NCI-H1092 treated with DMSO at 0.1 percent for 48 hours (cell line): ENCODE results near the gene FSD1L.
A peak's percentile ranks its signal among the peaks of the same experiment; 100 is the strongest.
"Not testable (repeated sequence)": the region's sequence is repeated elsewhere in the genome, so short reads cannot be mapped to it uniquely, and the experiment has no call there.

Experiments
- DNase-seq: peaks from one replicate; lab custom pipeline; 2025; lab: John Stamatoyannopoulos, UW

Gene FSD1L

GRCh38 chr9:105557804-105558610 is 110.2 kb downstream of the FSD1L start, which contains the start of gene FKTN:
TSS of gene FKTN (plus strand) at chr9:105558131. CDS start at chr9:105575033, 16,902 bp downstream.
- DNase-seq = peak; percentile 78

DNA sequence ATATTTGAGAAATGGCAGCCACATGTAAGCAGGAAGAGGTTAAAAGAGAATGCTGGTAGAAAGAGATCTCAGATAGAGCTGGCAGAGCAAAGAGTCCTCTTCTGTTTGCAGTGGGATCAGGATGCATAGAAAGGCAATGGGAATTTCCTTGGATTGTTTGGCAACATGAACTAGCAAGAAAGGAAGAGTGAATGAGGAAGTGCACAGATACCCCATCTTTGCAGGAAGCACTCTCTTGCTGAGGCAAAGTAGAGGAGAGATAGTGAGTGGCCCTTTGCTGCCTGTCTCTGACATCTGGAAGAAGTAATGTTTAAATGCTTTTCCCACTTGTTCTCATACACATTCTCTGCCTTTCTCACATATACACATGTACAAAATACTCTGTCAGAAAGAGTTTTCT is 124.6 kb downstream of the FSD1L start:
- no peak for DNase-seq

DNA sequence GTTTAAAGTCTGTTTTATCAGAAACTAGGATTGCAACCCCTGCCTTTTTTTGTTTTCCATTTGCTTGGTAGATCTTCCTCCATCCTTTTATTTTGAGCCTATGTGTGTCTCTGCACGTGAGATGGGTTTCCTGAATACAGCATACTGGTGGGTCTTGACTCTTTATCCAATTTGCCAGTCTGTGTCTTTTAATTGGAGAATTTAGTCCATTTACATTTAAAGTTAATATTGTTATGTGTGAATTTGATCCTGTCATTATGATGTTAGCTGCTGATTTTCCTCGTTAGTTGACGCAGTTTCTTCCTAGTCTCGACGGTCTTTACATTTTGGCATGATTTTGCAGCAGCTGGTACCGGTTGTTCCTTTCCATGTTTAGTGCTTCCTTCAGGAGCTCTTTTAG is 132.1 kb downstream of the FSD1L start:
- not testable (repeated sequence) for DNase-seq

DNA sequence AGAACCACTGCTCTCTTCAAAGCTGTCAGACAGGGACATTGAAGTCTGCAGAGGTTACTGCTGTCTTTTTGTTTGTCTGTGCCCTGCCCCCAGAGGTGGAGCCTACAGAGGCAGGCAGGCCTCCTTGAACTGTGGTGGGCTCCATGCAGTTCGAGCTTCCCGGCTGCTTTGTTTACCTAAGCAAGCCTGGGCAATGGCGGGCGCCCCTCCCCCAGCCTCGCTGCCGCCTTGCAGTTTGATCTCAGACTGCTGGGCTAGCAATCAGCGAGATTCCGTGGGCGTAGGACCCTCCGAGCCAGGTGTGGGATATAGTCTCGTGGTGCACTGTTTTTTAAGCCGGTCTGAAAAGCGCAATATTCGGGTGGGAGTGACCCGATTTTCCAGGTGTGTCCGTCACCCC is 133.7 kb downstream of the FSD1L start:
- not testable (repeated sequence) for DNase-seq

DNA sequence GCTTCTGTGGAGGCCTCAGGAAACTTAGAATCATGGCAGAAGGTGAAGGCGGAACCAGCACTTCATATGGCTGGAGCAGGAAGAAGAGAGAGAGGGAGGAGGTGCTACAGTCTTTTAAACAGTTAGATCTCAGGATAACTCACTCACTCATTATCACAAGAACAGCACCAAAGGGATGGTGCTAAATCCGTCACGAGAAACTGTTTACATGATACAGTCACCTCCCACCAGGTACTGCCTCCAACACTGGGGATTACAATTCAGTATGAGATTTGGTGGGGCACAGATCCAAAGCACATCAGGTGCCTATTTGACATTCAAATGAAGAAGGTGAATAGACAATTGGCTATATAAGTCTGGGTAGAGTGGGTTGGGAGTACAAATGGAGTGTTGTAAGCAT is 145.3 kb downstream of the FSD1L start:
- no peak for DNase-seq
